Activated T-helper 1 cell treated with anti-CD3 and anti-CD28 coated beads, Interleukin-12 subunit alpha, Interleukin-12 subunit beta, Interleukin-2, Interleukin-4 antibody, amounts not matched to agents 30 ng/mL and 10 ng/mL and 1 ng/mL, durations not matched to agents 14 hours and 24 hours and 36 hours (primary cell): ENCODE results near the gene OR2B2. TPM values are rescaled to one million over a fixed set of nuclear protein-coding genes. Genes with fewer than 3 reads are reported as not detected.
"Not testable (repeated sequence)": the region's sequence is repeated elsewhere in the genome, so short reads cannot be mapped to it uniquely, and the experiment has no call there.

Experiments
- DNase-seq: peaks from one replicate; pipeline ENCODE4 v3.0.0; 2021; ENCODE audit warnings: low spot score
- H3K27ac Mint-ChIP-seq: one replicate; pipeline ENCODE4 v1.8.0; 2021; ENCODE audit warnings: mild to moderate bottlenecking, mixed read lengths
- H3K27me3 Mint-ChIP-seq: one replicate; pipeline ENCODE4 v1.8.0; 2022; ENCODE audit warnings: mild to moderate bottlenecking, moderate library complexity, mixed read lengths; ENCODE audit not compliant: insufficient read depth
- H3K36me3 Mint-ChIP-seq: one replicate; pipeline ENCODE4 v1.8.0; 2021; ENCODE audit warnings: low read depth, mixed read lengths
- H3K4me1 Mint-ChIP-seq: one replicate; pipeline ENCODE4 v1.8.0; 2021; ENCODE audit warnings: low read depth, mixed read lengths
- H3K4me3 Mint-ChIP-seq: one replicate; pipeline ENCODE4 v1.8.0; 2021; ENCODE audit warnings: mild to moderate bottlenecking, moderate library complexity, mixed read lengths
- H3K9me3 Mint-ChIP-seq: one replicate; pipeline ENCODE4 v1.8.0; 2021; ENCODE audit warnings: mixed read lengths
- intact Hi-C: fragments of 100-400 bp; cut with micrococcal nuclease; formaldehyde crosslinking; loops from one replicate; pipeline ENCODE4 v1.15.1; 2024
- total RNA-seq: library from RNA; stranded (reverse); gene quantifications from 2 replicates; pipeline ENCODE4 v1.2.3, GENCODE V29; 2022

Gene OR2B2
- total RNA-seq, result not detected in 2 replicates

GRCh38 chr6:27911956-27912446, at the start of gene OR2B2:
Gene OR2B2 (minus strand): TSS chr6:27912396. CDS start chr6:27912319, 77 bp downstream.
- Mint-ChIP-seq H3K27ac (no peak within 1 kb of the TSS), H3K9me3 (no peaks in the 10 kb centered on the region), H3K4me1 (no peaks in the 10 kb centered on the region), H3K36me3 (no peaks in the 10 kb centered on the region), H3K27me3 (peaks cover 18% of the 10 kb centered on the region), H3K4me3 (no peak within 1 kb of the TSS)
- no peak for DNase-seq
- intact Hi-C loops, result no loop called here

GRCh38 chr6:27957516-27957915, 45.3 kb upstream of the OR2B2 start:
- Mint-ChIP-seq H3K36me3 (no peaks in the 10 kb centered on the region), H3K4me1 (no peaks in the 10 kb centered on the region), H3K27ac (no peak overlapping the region), H3K27me3 (peaks cover 21% of the 10 kb centered on the region), H3K9me3 (no peaks in the 10 kb centered on the region), H3K4me3 (no peak overlapping the region)
- no peak for DNase-seq
- intact Hi-C loops, result no loop called here

GRCh38 chr6:27956941-27957340, 44.7 kb upstream of the OR2B2 start, which contains the start of gene OR2B6:
Gene OR2B6 (plus strand): TSS chr6:27957241. CDS start chr6:27957241, 0 bp downstream.
- no peak for DNase-seq
- intact Hi-C loops, result no loop called here
- Mint-ChIP-seq H3K9me3 (no peaks in the 10 kb centered on the region), H3K4me3 (no peak within 1 kb of the TSS), H3K36me3 (no peaks in the 10 kb centered on the region), H3K27ac (no peak within 1 kb of the TSS), H3K27me3 (peaks cover 22% of the 10 kb centered on the region), H3K4me1 (no peaks in the 10 kb centered on the region)

GRCh38 chr6:27951040-27951439, 38.8 kb upstream of the OR2B2 start:
- no peaks in the 10 kb centered on the region for H3K4me1 Mint-ChIP-seq
- no peak overlapping the region for H3K27ac Mint-ChIP-seq
- no peaks in the 10 kb centered on the region for H3K36me3 Mint-ChIP-seq
- intact Hi-C loops, result no loop called here
- H3K4me3 Mint-ChIP-seq, result no peak overlapping the region
- peaks cover 22% of the 10 kb centered on the region for H3K27me3 Mint-ChIP-seq
- no peak for DNase-seq
- H3K9me3 Mint-ChIP-seq, result no peaks in the 10 kb centered on the region

- no peaks in the 10 kb centered on the region for H3K9me3 Mint-ChIP-seq
- H3K27ac Mint-ChIP-seq, result no peak overlapping the region
- H3K4me3 Mint-ChIP-seq, result no peak overlapping the region
- H3K36me3 Mint-ChIP-seq, result no peaks in the 10 kb centered on the region
- no peak for DNase-seq
- intact Hi-C loops, result no loop called here
- H3K4me1 Mint-ChIP-seq, result no peaks in the 10 kb centered on the region
- H3K27me3 Mint-ChIP-seq, result peaks cover 17% of the 10 kb centered on the region
Measured at GRCh38 chr6:27948237-27948636, 36.0 kb upstream of the OR2B2 start.

GRCh38 chr6:27943072-27943471, 30.9 kb upstream of the OR2B2 start:
- H3K4me3 Mint-ChIP-seq, intact Hi-C loops, DNase-seq, H3K36me3 Mint-ChIP-seq, H3K27ac Mint-ChIP-seq, H3K9me3 Mint-ChIP-seq, H3K4me1 Mint-ChIP-seq: not testable (repeated sequence)
- H3K27me3 Mint-ChIP-seq, result peaks cover 15% of the 10 kb centered on the region

- H3K9me3 Mint-ChIP-seq, result no peaks in the 10 kb centered on the region
- H3K27me3 Mint-ChIP-seq, result peaks cover 13% of the 10 kb centered on the region
- no peak overlapping the region for H3K4me3 Mint-ChIP-seq
- intact Hi-C loops, result no loop called here
- no peaks in the 10 kb centered on the region for H3K4me1 Mint-ChIP-seq
- no peak for DNase-seq
- no peak overlapping the region for H3K27ac Mint-ChIP-seq
- H3K36me3 Mint-ChIP-seq, result no peaks in the 10 kb centered on the region
Measured at GRCh38 chr6:27940766-27941165, 28.6 kb upstream of the OR2B2 start.

- Mint-ChIP-seq H3K36me3 (no peaks in the 10 kb centered on the region), H3K27ac (no peak overlapping the region), H3K9me3 (no peaks in the 10 kb centered on the region), H3K4me1 (no peaks in the 10 kb centered on the region), H3K27me3 (peaks cover 12% of the 10 kb centered on the region), H3K4me3 (no peak overlapping the region)
- DNase-seq, result no peak
- intact Hi-C loops, result no loop called here
Measured at GRCh38 chr6:27931209-27931608, 19.0 kb upstream of the OR2B2 start.

- DNase-seq, H3K9me3 Mint-ChIP-seq, H3K4me3 Mint-ChIP-seq, intact Hi-C loops, H3K27ac Mint-ChIP-seq, H3K4me1 Mint-ChIP-seq, H3K36me3 Mint-ChIP-seq: not testable (repeated sequence)
- H3K27me3 Mint-ChIP-seq, result peaks cover 14% of the 10 kb centered on the region
Measured at GRCh38 chr6:27929930-27930329, 17.7 kb upstream of the OR2B2 start.

GRCh38 chr6:27928041-27928440, 15.8 kb upstream of the OR2B2 start:
- H3K27ac Mint-ChIP-seq, intact Hi-C loops, H3K9me3 Mint-ChIP-seq, H3K4me1 Mint-ChIP-seq, H3K36me3 Mint-ChIP-seq, H3K4me3 Mint-ChIP-seq, DNase-seq: not testable (repeated sequence)
- H3K27me3 Mint-ChIP-seq, result peaks cover 15% of the 10 kb centered on the region

- peaks cover 23% of the 10 kb centered on the region for H3K27me3 Mint-ChIP-seq
Measured at GRCh38 chr6:27924179-27924578, 12.0 kb upstream of the OR2B2 start.

GRCh38 chr6:27922949-27923348, 10.8 kb upstream of the OR2B2 start:
- intact Hi-C loops, result no loop called here
- no peaks in the 10 kb centered on the region for H3K4me1 Mint-ChIP-seq
- H3K9me3 Mint-ChIP-seq, result no peaks in the 10 kb centered on the region
- no peak overlapping the region for H3K27ac Mint-ChIP-seq
- no peak overlapping the region for H3K4me3 Mint-ChIP-seq
- no peaks in the 10 kb centered on the region for H3K36me3 Mint-ChIP-seq
- no peak for DNase-seq
- peaks cover 23% of the 10 kb centered on the region for H3K27me3 Mint-ChIP-seq

More at GRCh38 chr6:27924179-27924578, 12.0 kb upstream of the OR2B2 start:
- Mint-ChIP-seq H3K4me3 (no peak overlapping the region), H3K36me3 (no peaks in the 10 kb centered on the region), H3K9me3 (no peaks in the 10 kb centered on the region), H3K27ac (no peak overlapping the region), H3K4me1 (no peaks in the 10 kb centered on the region)
- no peak for DNase-seq
- intact Hi-C loops, result no loop called here

GRCh38 chr6:27908017-27908416, 4.2 kb downstream of the OR2B2 start:
- Mint-ChIP-seq H3K4me3 (no peak overlapping the region), H3K36me3 (no peaks in the 10 kb centered on the region), H3K9me3 (no peaks in the 10 kb centered on the region), H3K27me3 (peaks cover 28% of the 10 kb centered on the region), H3K27ac (no peak overlapping the region), H3K4me1 (no peaks in the 10 kb centered on the region)
- no peak for DNase-seq
- intact Hi-C loops, result loop anchor here (10.0 kb wide), 2 partner anchors 303 to 777 kb away; no protein-coding TSS in a partner anchor
